Endodermal cell (in vitro differentiated cells): Measurements from ENCODE around the gene CHMP4B. TPM values are rescaled to one million over a fixed set of nuclear protein-coding genes. Genes with fewer than 3 reads are reported as not detected.

Experiments used
- DNase-seq: peaks from one replicate; pipeline ENCODE4 v3.0.0-alpha.2; 2017
- H3K27ac ChIP-seq: 2 replicates; pipeline ENCODE4 v1.5.1; 2013; ENCODE audit warnings: mild to moderate bottlenecking, low read depth, low read length, moderate library complexity
- H3K27me3 ChIP-seq: 2 replicates; pipeline ENCODE4 v1.6.1; 2013; ENCODE audit warnings: mild to moderate bottlenecking, low read length, moderate library complexity; ENCODE audit not compliant: insufficient read depth, control insufficient read depth, poor library complexity, severe bottlenecking
- H3K36me3 ChIP-seq: 2 replicates; pipeline ENCODE4 v1.7.0; 2013; ENCODE audit warnings: mild to moderate bottlenecking, low read length, moderate library complexity; ENCODE audit not compliant: control insufficient read depth, insufficient read depth
- H3K4me1 ChIP-seq: one replicate; pipeline ENCODE4 v1.7.0; 2013; ENCODE audit warnings: low read length; ENCODE audit not compliant: control insufficient read depth, insufficient read depth
- H3K4me3 ChIP-seq: 2 replicates; pipeline ENCODE4 v1.5.1; 2013; ENCODE audit warnings: mild to moderate bottlenecking, low read length, moderate library complexity
- H3K9ac ChIP-seq: 2 replicates; pipeline ENCODE4 v1.6.1; 2013; ENCODE audit warnings: mild to moderate bottlenecking, low read length, moderate library complexity; ENCODE audit not compliant: poor library complexity, severe bottlenecking; ENCODE audit errors: extremely low read depth
- H3K9me3 ChIP-seq: 2 replicates; pipeline ENCODE4 v1.6.1; 2013; ENCODE audit warnings: mild to moderate bottlenecking, low read length, moderate library complexity; ENCODE audit not compliant: control insufficient read depth
- H3K27ac Mint-ChIP-seq: 2 replicates; pipeline ENCODE4 v1.8.0; 2020; ENCODE audit warnings: mixed read lengths
- H3K27me3 Mint-ChIP-seq: 2 replicates; pipeline ENCODE4 v1.8.0; 2021; ENCODE audit warnings: mild to moderate bottlenecking, mixed read lengths; ENCODE audit not compliant: insufficient read depth
- H3K36me3 Mint-ChIP-seq: 2 replicates; pipeline ENCODE4 v1.8.0; 2020; ENCODE audit warnings: low read depth, mixed read lengths
- H3K4me1 Mint-ChIP-seq: 2 replicates; pipeline ENCODE4 v1.8.0; 2020; ENCODE audit warnings: mixed read lengths
- H3K4me3 Mint-ChIP-seq: 2 replicates; pipeline ENCODE4 v1.8.0; 2020; ENCODE audit warnings: mild to moderate bottlenecking, moderate library complexity, mixed read lengths
- H3K9me3 Mint-ChIP-seq: 2 replicates; pipeline ENCODE4 v1.8.0; 2020; ENCODE audit warnings: mild to moderate bottlenecking, mixed read lengths
- WGBS, 2 experiments: methylation state at CpG; one replicate each; pipeline versions ENCODE4 v1.1.5 to v1.1.7; 2013; ENCODE audit warnings: missing lambda C conversion rate in 2 of 2, mixed read lengths in 1 of 2; ENCODE audit not compliant: insufficient coverage in 1 of 2, insufficient read length in 1 of 2; 5-methylcytosine and 5-hydroxymethylcytosine counted together
- total RNA-seq, 2 donors: library from RNA; stranded (reverse); fragmentation: NEBNext Ultra II Directional in 1 of 2; extraction: Animal tissue kit (Norgen Biotek cat#: 25700) in 1 of 2; gene quantifications; 2 replicates in 1 of 2; 3 replicates in 1 of 2; pipeline ENCODE4 v1.2.1, GENCODE V29; 2021
- TF ChIP-seq, protein P1 (sequence below): fragments of 200-600 bp; sonication (generic); conservative IDR thresholded peaks from 2 replicates; pipeline ENCODE4 v1.5.0; 2021; ENCODE audit warnings: antibody characterized with exemption, mild to moderate bottlenecking

Gene CHMP4B
- total RNA-seq, 2 donors from 2014 or later: 81.5 to 116 TPM

DNA sequence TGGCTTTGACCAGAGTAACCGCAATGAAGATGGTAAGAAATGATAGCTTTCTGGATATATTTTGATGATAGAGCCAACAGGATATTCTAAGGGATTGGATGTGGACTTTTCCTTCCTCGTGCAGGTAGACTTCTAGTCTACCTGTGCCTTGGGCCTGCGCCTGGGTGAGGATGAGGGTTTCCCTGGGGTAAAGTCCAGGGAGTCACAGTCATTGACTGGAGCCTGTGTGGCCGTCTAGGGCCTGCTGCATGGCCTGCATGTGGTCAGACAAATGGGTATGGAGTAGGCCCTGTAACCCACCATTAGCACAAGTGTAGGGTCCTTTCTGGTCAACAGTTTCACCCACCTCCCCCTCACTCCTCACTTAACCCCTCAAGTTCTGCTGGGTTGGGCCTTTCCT is 12.7 kb upstream of the CHMP4B start:
- Mint-ChIP-seq H3K27me3 (no peaks in the 10 kb centered on the region), H3K4me1 (peaks cover 5% of the 10 kb centered on the region), H3K9me3 (peaks cover 17% of the 10 kb centered on the region), H3K4me3 (no peak overlapping the region), H3K27ac (no peak overlapping the region), H3K36me3 (no peaks in the 10 kb centered on the region)
- no peak overlapping the region for H3K27ac ChIP-seq
- peaks cover 5% of the 10 kb centered on the region for H3K9me3 ChIP-seq
- WGBS, 2 experiments: 85 to 100% methylated on average over 3 to 4 of the region's 4 CpGs
- H3K4me1 ChIP-seq: no peaks in the 10 kb centered on the region
- no peaks in the 10 kb centered on the region for H3K27me3 ChIP-seq
- H3K36me3 ChIP-seq: no peaks in the 10 kb centered on the region
- TF ChIP-seq, protein P1, sequence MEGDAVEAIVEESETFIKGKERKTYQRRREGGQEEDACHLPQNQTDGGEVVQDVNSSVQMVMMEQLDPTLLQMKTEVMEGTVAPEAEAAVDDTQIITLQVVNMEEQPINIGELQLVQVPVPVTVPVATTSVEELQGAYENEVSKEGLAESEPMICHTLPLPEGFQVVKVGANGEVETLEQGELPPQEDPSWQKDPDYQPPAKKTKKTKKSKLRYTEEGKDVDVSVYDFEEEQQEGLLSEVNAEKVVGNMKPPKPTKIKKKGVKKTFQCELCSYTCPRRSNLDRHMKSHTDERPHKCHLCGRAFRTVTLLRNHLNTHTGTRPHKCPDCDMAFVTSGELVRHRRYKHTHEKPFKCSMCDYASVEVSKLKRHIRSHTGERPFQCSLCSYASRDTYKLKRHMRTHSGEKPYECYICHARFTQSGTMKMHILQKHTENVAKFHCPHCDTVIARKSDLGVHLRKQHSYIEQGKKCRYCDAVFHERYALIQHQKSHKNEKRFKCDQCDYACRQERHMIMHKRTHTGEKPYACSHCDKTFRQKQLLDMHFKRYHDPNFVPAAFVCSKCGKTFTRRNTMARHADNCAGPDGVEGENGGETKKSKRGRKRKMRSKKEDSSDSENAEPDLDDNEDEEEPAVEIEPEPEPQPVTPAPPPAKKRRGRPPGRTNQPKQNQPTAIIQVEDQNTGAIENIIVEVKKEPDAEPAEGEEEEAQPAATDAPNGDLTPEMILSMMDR: no peak
- H3K4me3 ChIP-seq: no peak overlapping the region
- DNase-seq: no peak
- H3K9ac ChIP-seq: no peak overlapping the region

DNA sequence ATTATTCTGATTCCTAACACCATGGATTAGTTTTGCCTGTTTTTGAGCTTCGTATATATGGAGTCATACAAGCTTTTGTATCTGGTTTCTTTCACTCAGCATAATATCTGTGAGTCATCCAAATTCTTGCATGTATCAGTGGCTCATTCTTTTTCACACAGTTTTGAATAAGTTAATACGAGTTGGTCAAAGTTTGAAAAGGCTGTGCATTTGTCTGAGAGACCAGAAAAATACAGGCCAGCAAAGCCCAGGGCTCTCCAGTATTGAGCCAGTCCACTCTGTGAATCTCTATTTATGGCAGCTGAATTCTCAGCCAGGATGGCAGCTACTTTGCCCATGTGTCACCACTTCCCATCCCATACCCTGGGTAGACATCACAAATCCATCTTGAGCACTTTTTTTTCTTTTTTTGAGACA is 7.2 kb upstream of the CHMP4B start:
- no peak overlapping the region for H3K9ac ChIP-seq
- no peak overlapping the region for H3K27ac Mint-ChIP-seq

DNA sequence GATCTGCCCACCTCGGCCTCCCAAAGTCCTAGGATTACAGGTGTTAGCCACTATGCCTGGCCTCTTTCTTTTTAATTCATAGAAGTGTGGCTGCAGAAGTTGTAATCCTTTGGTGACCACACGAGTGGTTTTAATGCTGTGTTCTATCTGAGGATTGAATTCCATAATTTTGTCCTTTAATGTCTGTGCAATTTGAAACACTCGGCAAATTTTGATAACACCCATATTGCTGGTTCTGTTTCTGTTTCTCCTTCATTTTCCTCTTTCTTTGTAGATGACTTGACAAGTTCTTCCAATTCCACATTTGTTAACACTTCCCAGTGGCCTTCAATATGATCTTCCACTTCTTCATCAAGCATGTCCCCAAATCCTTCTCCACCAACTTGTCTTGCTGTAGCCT is 2.8 kb upstream of the CHMP4B start:
- WGBS, 2 experiments: 79 to 83% methylated on average over 3 of the region's 3 CpGs
- H3K4me1 Mint-ChIP-seq: peaks cover 13% of the 10 kb centered on the region
- H3K27me3 Mint-ChIP-seq: no peaks in the 10 kb centered on the region
- no peak overlapping the region for H3K27ac ChIP-seq
- H3K9me3 ChIP-seq: no peaks in the 10 kb centered on the region
- H3K9me3 Mint-ChIP-seq: no peaks in the 10 kb centered on the region
- H3K4me1 ChIP-seq: peaks cover 6% of the 10 kb centered on the region
- H3K9ac ChIP-seq: no peak overlapping the region
- no peak overlapping the region for H3K4me3 ChIP-seq
- H3K27ac Mint-ChIP-seq: no peak overlapping the region
- H3K36me3 ChIP-seq: no peaks in the 10 kb centered on the region
- DNase-seq: no peak
- peaks cover 3% of the 10 kb centered on the region for H3K36me3 Mint-ChIP-seq
- no peak overlapping the region for H3K4me3 Mint-ChIP-seq
- TF ChIP-seq, protein P1: no peak
- no peaks in the 10 kb centered on the region for H3K27me3 ChIP-seq

More for the DNA sequence above, 7.2 kb upstream of the CHMP4B start:
- Histone ChIP-seq H3K27ac (no peak overlapping the region), H3K9me3 (no peaks in the 10 kb centered on the region), H3K4me1 (no peaks in the 10 kb centered on the region), H3K4me3 (no peak overlapping the region), H3K36me3 (no peaks in the 10 kb centered on the region), H3K27me3 (no peaks in the 10 kb centered on the region)
- no peak for DNase-seq
- no peak overlapping the region for H3K4me3 Mint-ChIP-seq
- no peaks in the 10 kb centered on the region for H3K36me3 Mint-ChIP-seq
- no peaks in the 10 kb centered on the region for H3K27me3 Mint-ChIP-seq
- peaks cover 2% of the 10 kb centered on the region for H3K4me1 Mint-ChIP-seq
- TF ChIP-seq, protein P1: no peak
- peaks cover 7% of the 10 kb centered on the region for H3K9me3 Mint-ChIP-seq
- WGBS, 2 experiments: 86 to 88% methylated on average over 2 of the region's 2 CpGs
